Kidney (tissue), 14 donors: Measurements from ENCODE around the gene KIF1C. TPM values are rescaled to one million over a fixed set of nuclear protein-coding genes. Genes with fewer than 3 reads are reported as not detected.

Experiments used
- DNase-seq, 5 donors: peaks; one replicate each; pipeline ENCODE4 v3.0.0-alpha.2; 2013 to 2020
- FAIRE-seq: peaks from 2 replicates; lab custom pipeline; 2012; peaks lifted over from hg19 to GRCh38; lab: Jason Lieb, UNC
- H3K27ac ChIP-seq, 2 donors: one replicate each; pipeline ENCODE4 v1.7.0; 2013; ENCODE audit warnings: low read depth in 2 of 2, low read length in 2 of 2, inconsistent platforms in 1 of 2
- H3K27me3 ChIP-seq: one replicate; pipeline ENCODE4 v1.7.1; 2013; ENCODE audit warnings: low read length, inconsistent platforms; ENCODE audit not compliant: control insufficient read depth, insufficient read depth
- H3K36me3 ChIP-seq, 3 donors: one replicate each; pipeline versions ENCODE4 v1.7.0 to v1.7.1; 2013; ENCODE audit warnings: low read length in 3 of 3, control low read depth in 1 of 3, inconsistent platforms in 1 of 3; ENCODE audit not compliant: insufficient read depth in 3 of 3, control insufficient read depth in 2 of 3
- H3K4me1 ChIP-seq, 3 donors: one replicate each; pipeline versions ENCODE4 v1.7.0 to v1.7.1; 2013; ENCODE audit warnings: low read length in 3 of 3, inconsistent platforms in 1 of 3, low read depth in 1 of 3; ENCODE audit not compliant: control insufficient read depth in 2 of 3, insufficient read depth in 2 of 3
- H3K4me3 ChIP-seq, 3 donors: one replicate each; pipeline versions ENCODE4 v1.7.0 to v1.8.1; 2013; ENCODE audit warnings: low read length in 3 of 3, control low read depth in 1 of 3, inconsistent platforms in 1 of 3
- H3K9ac ChIP-seq, 3 donors: one replicate each; pipeline versions ENCODE4 v1.7.0 to v1.7.1; 2013; ENCODE audit warnings: low read length in 3 of 3, control low read depth in 1 of 3, inconsistent platforms in 1 of 3
- H3K9me3 ChIP-seq, 3 donors: one replicate each; pipeline versions ENCODE4 v1.7.0 to v1.7.1; 2013; ENCODE audit warnings: low read length in 3 of 3, control low read depth in 1 of 3, inconsistent platforms in 1 of 3; ENCODE audit not compliant: control insufficient read depth in 2 of 3, insufficient read depth in 1 of 3
- intact Hi-C: fragments of 100-400 bp; cut with DNase I; formaldehyde crosslinking; loops from one replicate; pipeline ENCODE4 v1.11.1; 2022
- polyA plus RNA-seq: library from polyadenylated mRNA; stranded (reverse); fragments of 350-450 nt; fragmentation: Illumina TruSeq; extraction: RNeasy Lipid Tissue Mini Kit (QIAGEN cat#74804); gene quantifications from one replicate; pipeline ENCODE4 v1.2.3, GENCODE V29; 2014; ENCODE audit warnings: low read depth, low replicate concordance; ENCODE audit not compliant: insufficient read depth
- total RNA-seq: library from RNA; stranded (reverse); fragmentation: NEBNext Ultra II Directional; extraction: Animal tissue kit (Norgen Biotek cat#: 25700); gene quantifications from one replicate; pipeline ENCODE4 v1.2.1, GENCODE V29; 2021
- TF ChIP-seq, protein P1 (sequence below): IDR thresholded peaks from 3 replicates; pipeline ENCODE4 v1.5.1; 2012; ENCODE audit warnings: mild to moderate bottlenecking, moderate library complexity, borderline replicate concordance; ENCODE audit not compliant: insufficient read depth; ENCODE audit errors: extremely low read depth
- donor health status: control.
- donor health status: control.
- donor health status: control.
- donor health status: control.
- donor health status: control.
- donor health status: DM: yes; HTN: yes; CAD: no.
- donor health status: Normal renal cell carcinoma (clear cell type).

The KIF1C gene
- total and polyA plus RNA-seq, 2 donors from 2014 or later: 69.6 to 168 TPM

DNA sequence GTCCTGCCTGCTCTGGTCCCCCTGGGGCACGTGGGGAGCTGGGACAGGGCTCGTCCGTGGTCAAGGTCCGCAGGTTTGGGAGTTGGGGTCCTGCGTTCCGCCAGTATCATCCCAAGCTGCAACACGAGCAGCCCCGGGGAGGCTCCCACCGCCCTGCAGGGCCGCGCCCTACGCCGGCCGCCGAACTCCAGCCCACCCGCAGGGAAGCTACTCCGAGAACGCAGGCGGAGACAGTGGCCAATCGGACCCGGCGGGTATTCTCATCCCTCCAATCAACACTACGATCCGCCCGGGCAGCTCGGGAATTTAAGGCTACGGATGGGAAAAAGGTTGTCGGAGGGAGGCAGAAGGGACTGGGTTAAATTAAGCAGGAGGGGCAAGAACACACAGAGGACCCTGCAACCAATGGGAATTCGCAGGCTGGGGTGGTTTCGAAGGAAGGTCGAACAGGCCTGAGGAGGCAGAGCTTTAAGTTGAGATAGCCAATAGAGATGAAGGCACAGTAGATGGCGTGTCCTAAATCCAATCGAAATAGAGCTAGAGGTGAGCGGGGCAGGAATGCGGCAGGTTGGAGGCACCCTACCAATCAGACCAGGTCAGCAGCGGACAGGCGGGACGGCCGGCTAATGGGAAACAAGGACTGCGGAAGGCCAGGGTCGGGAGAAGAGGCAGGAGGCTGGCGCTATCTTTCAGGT lies 30.8 kb upstream of the KIF1C start:
- TF ChIP-seq, protein P1, sequence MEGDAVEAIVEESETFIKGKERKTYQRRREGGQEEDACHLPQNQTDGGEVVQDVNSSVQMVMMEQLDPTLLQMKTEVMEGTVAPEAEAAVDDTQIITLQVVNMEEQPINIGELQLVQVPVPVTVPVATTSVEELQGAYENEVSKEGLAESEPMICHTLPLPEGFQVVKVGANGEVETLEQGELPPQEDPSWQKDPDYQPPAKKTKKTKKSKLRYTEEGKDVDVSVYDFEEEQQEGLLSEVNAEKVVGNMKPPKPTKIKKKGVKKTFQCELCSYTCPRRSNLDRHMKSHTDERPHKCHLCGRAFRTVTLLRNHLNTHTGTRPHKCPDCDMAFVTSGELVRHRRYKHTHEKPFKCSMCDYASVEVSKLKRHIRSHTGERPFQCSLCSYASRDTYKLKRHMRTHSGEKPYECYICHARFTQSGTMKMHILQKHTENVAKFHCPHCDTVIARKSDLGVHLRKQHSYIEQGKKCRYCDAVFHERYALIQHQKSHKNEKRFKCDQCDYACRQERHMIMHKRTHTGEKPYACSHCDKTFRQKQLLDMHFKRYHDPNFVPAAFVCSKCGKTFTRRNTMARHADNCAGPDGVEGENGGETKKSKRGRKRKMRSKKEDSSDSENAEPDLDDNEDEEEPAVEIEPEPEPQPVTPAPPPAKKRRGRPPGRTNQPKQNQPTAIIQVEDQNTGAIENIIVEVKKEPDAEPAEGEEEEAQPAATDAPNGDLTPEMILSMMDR: no peak
- intact Hi-C loops: no loop called here
- Histone ChIP-seq H3K27me3 (no peaks in the 10 kb centered on the region), H3K9ac (peak overlapping the region; percentile 75 to 96 (median 95)), H3K4me3 (peak overlapping the region; percentile 93 to 99 (median 94)), H3K9me3 (no peaks in the 10 kb centered on the region), H3K27ac (peak overlapping the region; percentile 98 to 99), H3K4me1 (peaks cover 3 to 28% (median 4%) of the 10 kb centered on the region in 3 donors), H3K36me3 (peaks cover 0 to 3% (median 0%) of the 10 kb centered on the region in 3 donors)
- peak; percentile 99 for FAIRE-seq
- DNase-seq: peak; percentile 99 to 100 (median 100)

DNA sequence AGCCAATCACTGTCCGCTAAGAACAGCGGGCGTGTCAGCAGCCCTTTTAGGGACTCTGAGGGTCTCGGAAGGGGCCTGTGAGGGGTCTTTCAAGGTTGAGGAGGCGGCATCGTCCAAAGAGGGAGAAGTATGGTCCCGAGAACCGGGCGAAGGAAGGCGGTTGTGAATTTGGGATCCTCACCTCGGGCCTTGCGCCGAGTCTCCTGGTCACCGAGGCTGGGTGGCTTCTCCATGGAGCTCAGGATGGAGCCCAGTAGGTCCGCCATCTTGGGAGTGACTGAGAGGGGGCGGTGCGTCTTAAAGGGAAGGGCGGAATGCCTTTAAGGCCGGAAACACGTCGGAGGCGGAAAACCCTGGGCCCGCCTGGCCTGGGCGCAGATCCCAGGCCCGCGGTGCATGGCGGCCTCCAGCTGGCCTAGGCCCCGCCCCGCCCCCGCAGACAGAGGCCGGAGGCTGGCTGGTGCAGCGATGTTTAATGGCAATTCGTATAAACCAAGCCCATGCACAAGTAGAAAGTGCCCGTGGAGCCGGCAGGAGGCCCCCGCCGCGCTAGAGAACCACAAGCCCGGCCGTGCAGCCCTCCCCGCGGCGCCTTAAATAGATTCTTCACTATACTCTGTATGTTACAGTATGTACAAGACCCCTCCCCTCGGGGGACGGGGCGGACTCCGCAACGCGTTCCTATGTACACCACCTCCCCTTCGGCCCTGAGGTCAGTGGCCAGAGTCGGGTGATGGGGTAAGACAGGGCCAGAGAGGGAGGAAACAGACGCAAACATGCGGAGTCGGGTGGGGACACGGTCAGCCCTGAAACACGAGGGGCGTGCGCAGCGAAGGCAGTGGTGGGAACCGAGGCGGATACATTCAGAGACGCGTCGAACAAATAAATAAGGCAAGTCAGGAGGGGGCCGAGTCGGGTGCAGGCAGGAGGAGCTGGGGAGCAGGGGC lies 29.9 kb upstream of the KIF1C start, which contains the start of gene SPAG7:
TSS of gene SPAG7 (minus strand) at position 279 of the 947 bp plus-strand sequence. CDS start at position 266, 13 bp downstream.
- H3K27me3 ChIP-seq: no peaks in the 10 kb centered on the region
- H3K4me3 ChIP-seq: peak within 1 kb of the TSS; percentile 93 to 99 (median 94)
- TF ChIP-seq, protein P1: no peak
- intact Hi-C loops: no loop called here
- peaks cover 0 to 4% (median 3%) of the 10 kb centered on the region in 3 donors for H3K36me3 ChIP-seq
- peak within 1 kb of the TSS; percentile 98 to 99 for H3K27ac ChIP-seq
- H3K9ac ChIP-seq: peak within 1 kb of the TSS; percentile 75 to 96 (median 95)
- peaks cover 3 to 28% (median 4%) of the 10 kb centered on the region in 3 donors for H3K4me1 ChIP-seq
- H3K9me3 ChIP-seq: no peaks in the 10 kb centered on the region
- FAIRE-seq (no peak), DNase-seq (peak; percentile 98 to 99 (median 98))

DNA sequence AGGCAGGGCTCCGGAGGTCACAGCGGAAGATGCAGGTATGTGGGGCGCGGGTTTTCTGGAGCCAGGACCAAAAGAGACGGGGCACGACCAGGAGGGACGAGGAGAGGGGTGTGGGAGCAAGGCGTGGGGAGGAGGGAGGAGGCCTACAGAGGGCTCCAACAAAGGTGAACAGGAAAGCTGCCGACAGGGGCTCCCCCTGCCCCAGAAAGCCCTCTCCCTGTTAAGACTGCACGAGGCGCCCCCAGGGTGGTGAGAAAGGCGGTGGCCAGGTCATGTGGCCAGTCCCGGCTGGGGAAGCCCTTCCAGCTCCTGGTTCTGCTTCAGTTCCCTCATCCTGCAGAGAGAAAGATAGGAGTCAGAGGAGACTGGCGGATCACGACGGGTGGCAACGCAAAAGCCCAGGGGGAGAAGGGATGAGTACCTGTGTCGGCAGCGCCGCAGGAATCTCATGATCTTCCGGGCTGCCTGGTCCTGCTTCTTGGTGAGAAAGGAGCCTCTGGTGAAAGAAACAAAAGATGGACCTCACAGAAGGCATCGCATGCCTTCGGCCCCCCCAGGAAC lies 29.2 kb upstream of the KIF1C start:
- Histone ChIP-seq H3K9ac (peak overlapping the region; percentile 60 to 87 (median 61)), H3K27ac (peak overlapping the region; percentile 98 to 99), H3K9me3 (no peaks in the 10 kb centered on the region), H3K36me3 (peaks cover 0 to 10% (median 6%) of the 10 kb centered on the region in 3 donors), H3K4me1 (peaks cover 3 to 28% (median 4%) of the 10 kb centered on the region in 3 donors), H3K4me3 (peak overlapping the region; percentile 58 to 99 (median 93)), H3K27me3 (no peaks in the 10 kb centered on the region)
- TF ChIP-seq, protein P1: no peak
- FAIRE-seq (no peak), DNase-seq (peak; percentile 63 to 89 (median 78))
- intact Hi-C loops: no loop called here
